H1 (cell line): ENCODE results near the gene CIT. TPM values are rescaled to one million over a fixed set of nuclear protein-coding genes. Genes with fewer than 3 reads are reported as not detected.

Source experiments
- CTCF ChIA-PET: fragments of 300-600 bp; sonication (Branson Sonifier 250); formaldehyde crosslinking; loops from one replicate; lab custom pipeline; 2021; ENCODE audit not compliant: partially characterized antibody; lab: Charles Lee
- POLR2A ChIA-PET: fragments of 300-600 bp; sonication (Branson Sonifier 250); formaldehyde crosslinking; loops from one replicate; lab custom pipeline; 2021; ENCODE audit warnings: inconsistent platforms; ENCODE audit not compliant: partially characterized antibody; lab: Charles Lee
- DNase-seq, 2 experiments: peaks; one replicate each; pipeline versions ENCODE4 v3.0.0 to v3.0.0-alpha.2; 2010 to 2022; ENCODE audit warnings: low spot score in 2 of 2, low read depth in 1 of 2, mixed read lengths in 1 of 2
- FAIRE-seq: peaks from 2 replicates; lab custom pipeline; 2011; peaks lifted over from hg19 to GRCh38; lab: Jason Lieb, UNC
- H2AFZ ChIP-seq: 2 replicates; pipeline ENCODE4 v1.8.1; 2012; ENCODE audit warnings: low read length, inconsistent platforms
- H2AK5ac ChIP-seq: 2 replicates; pipeline ENCODE4 v1.6.1; 2013; ENCODE audit warnings: low read depth, low read length
- H2BK120ac ChIP-seq: replicated peaks from 2 replicates; pipeline ENCODE3; 2013; ENCODE audit warnings: low read depth, low read length, inconsistent platforms
- H2BK12ac ChIP-seq: 2 replicates; pipeline ENCODE4 v1.6.1; 2013; ENCODE audit warnings: low read depth, low read length
- H2BK15ac ChIP-seq: 2 replicates; pipeline ENCODE4 v1.6.1; 2013; ENCODE audit warnings: low read length
- H2BK20ac ChIP-seq: 2 replicates; pipeline ENCODE4 v1.6.1; 2013; ENCODE audit warnings: low read length
- H2BK5ac ChIP-seq: 2 replicates; pipeline ENCODE4 v1.6.1; 2013; ENCODE audit warnings: low read depth, low read length
- H3K14ac ChIP-seq: 2 replicates; pipeline ENCODE4 v1.6.1; 2013; ENCODE audit warnings: inconsistent platforms; ENCODE audit not compliant: insufficient read length
- H3K18ac ChIP-seq: 2 replicates; pipeline ENCODE4 v1.6.1; 2013; ENCODE audit warnings: low read length; ENCODE audit errors: extremely low read depth
- H3K23ac ChIP-seq: 2 replicates; pipeline ENCODE4 v1.6.1; 2013; ENCODE audit warnings: inconsistent platforms; ENCODE audit not compliant: insufficient read length
- H3K23me2 ChIP-seq: 2 replicates; pipeline ENCODE4 v1.6.1; 2013; ENCODE audit warnings: low read depth, low read length
- H3K27ac ChIP-seq: 2 replicates; pipeline ENCODE4 v1.6.1; 2011; ENCODE audit warnings: low read depth, low read length, inconsistent platforms
- H3K27me3 ChIP-seq, 4 experiments: replicated peaks in 1 of 4; 1 replicate in 1 of 4; 2 replicates in 3 of 4; pipeline versions ENCODE4 v1.6.1 to v1.8.1; 2011 to 2013; ENCODE audit warnings: low read length in 3 of 4, mild to moderate bottlenecking in 3 of 4, inconsistent platforms in 2 of 4, mixed read lengths in 2 of 4, moderate library complexity in 1 of 4; ENCODE audit not compliant: control insufficient read depth in 3 of 4, insufficient read depth in 3 of 4; ENCODE audit errors: extremely low read depth in 1 of 4
- H3K36me3 ChIP-seq, 4 experiments: 2 replicates each; pipeline versions ENCODE4 v1.6.1 to v1.8.1; 2011 to 2013; ENCODE audit warnings: mild to moderate bottlenecking in 4 of 4, low read length in 3 of 4, moderate library complexity in 2 of 4, control low read depth in 1 of 4, inconsistent platforms in 1 of 4; ENCODE audit not compliant: insufficient read depth in 4 of 4, control insufficient read depth in 2 of 4
- H3K4ac ChIP-seq: replicated peaks from 2 replicates; pipeline ENCODE3; 2013; ENCODE audit warnings: low read length, low read depth, mixed read lengths, inconsistent platforms; ENCODE audit not compliant: insufficient read length
- H3K4me1 ChIP-seq, 4 experiments: replicated peaks in 1 of 4; 1 replicate in 1 of 4; 2 replicates in 3 of 4; pipeline versions ENCODE4 v1.6.1 to v1.8.1; 2011 to 2013; ENCODE audit warnings: low read length in 3 of 4, inconsistent platforms in 2 of 4, mixed read lengths in 1 of 4; ENCODE audit not compliant: insufficient read depth in 4 of 4, control insufficient read depth in 3 of 4
- H3K4me2 ChIP-seq, 2 experiments: 2 replicates each; pipeline versions ENCODE4 v1.6.1 to v1.8.1; 2011 to 2013; ENCODE audit warnings: low read depth in 2 of 2, low read length in 2 of 2, control low read depth in 1 of 2, inconsistent platforms in 1 of 2, mild to moderate bottlenecking in 1 of 2; ENCODE audit not compliant: insufficient read depth in 1 of 2
- H3K4me3 ChIP-seq, 4 experiments: fragments of 200-600, 300-600 bp in 1 of 4; sonication (generic), shearing (Covaris generic), sonication (Bioruptor Twin) in 1 of 4; 2 replicates each; pipeline versions ENCODE4 v1.5.1 to v1.8.1; 2011 to 2016; ENCODE audit warnings: low read length in 4 of 4, low read depth in 3 of 4, control low read depth in 2 of 4, inconsistent platforms in 2 of 4, mild to moderate bottlenecking in 2 of 4, mixed read lengths in 1 of 4, moderate library complexity in 1 of 4; ENCODE audit not compliant: insufficient read depth in 2 of 4; ENCODE audit errors: extremely low read depth in 1 of 4
- H3K56ac ChIP-seq: replicated peaks from 2 replicates; pipeline ENCODE3; 2013; ENCODE audit warnings: low read depth, mild to moderate bottlenecking, mixed read lengths, low read length, inconsistent platforms; ENCODE audit not compliant: insufficient read length
- H3K79me1 ChIP-seq: 2 replicates; pipeline ENCODE4 v1.6.1; 2013; ENCODE audit warnings: low read depth, low read length, control low read depth
- H3K79me2 ChIP-seq, 2 experiments: 2 replicates each; pipeline versions ENCODE4 v1.6.1 to v1.8.1; 2012 to 2013; ENCODE audit warnings: low read length in 2 of 2, mild to moderate bottlenecking in 2 of 2, inconsistent platforms in 1 of 2; ENCODE audit not compliant: insufficient read depth in 2 of 2, control insufficient read depth in 1 of 2
- H3K9ac ChIP-seq, 4 experiments: replicated peaks in 1 of 4; 1 replicate in 1 of 4; 2 replicates in 3 of 4; pipeline versions ENCODE4 v1.6.1 to v1.8.1; 2011 to 2013; ENCODE audit warnings: low read depth in 3 of 4, low read length in 3 of 4, control low read depth in 2 of 4, mild to moderate bottlenecking in 2 of 4, moderate library complexity in 2 of 4, inconsistent platforms in 1 of 4; ENCODE audit errors: extremely low read depth in 1 of 4
- H3K9me3 ChIP-seq, 2 experiments: 2 replicates each; pipeline versions ENCODE4 v1.6.1 to v1.8.1; 2012 to 2013; ENCODE audit warnings: mild to moderate bottlenecking in 2 of 2, moderate library complexity in 2 of 2, control low read depth in 1 of 2, inconsistent platforms in 1 of 2, low read depth in 1 of 2, low read length in 1 of 2, mixed read lengths in 1 of 2; ENCODE audit not compliant: insufficient read depth in 2 of 2
- H4K20me1 ChIP-seq, 2 experiments: replicated peaks in 1 of 2; 2 replicates each; pipeline versions ENCODE3 to v1.8.1; 2011 to 2013; ENCODE audit warnings: inconsistent platforms in 2 of 2, low read length in 2 of 2, mild to moderate bottlenecking in 1 of 2; ENCODE audit not compliant: insufficient read depth in 2 of 2, control insufficient read depth in 1 of 2
- H4K5ac ChIP-seq: 2 replicates; pipeline ENCODE4 v1.6.1; 2013; ENCODE audit warnings: low read length, low read depth, mixed read lengths, inconsistent platforms; ENCODE audit not compliant: insufficient read length
- H4K8ac ChIP-seq: 2 replicates; pipeline ENCODE4 v1.8.0; 2013; ENCODE audit warnings: mild to moderate bottlenecking, moderate library complexity, low read length, inconsistent platforms; ENCODE audit not compliant: insufficient read depth; ENCODE audit errors: extremely low read depth
- H4K91ac ChIP-seq: replicated peaks from 2 replicates; pipeline ENCODE3; 2013; ENCODE audit warnings: low read length, mixed read lengths, inconsistent platforms; ENCODE audit not compliant: insufficient read length
- ATF3 ChIP-seq: IDR thresholded peaks from 2 replicates; pipeline ENCODE4 v1.6.1; 2011; ENCODE audit warnings: low read depth, mild to moderate bottlenecking, low read length; ENCODE audit not compliant: insufficient read depth
- KDM1A ChIP-seq: fragments of 200-600, 300-600 bp; sonication (generic); IDR thresholded peaks from 2 replicates; pipeline ENCODE4 v1.7.1; 2016; ENCODE audit warnings: mild to moderate bottlenecking, low read length, borderline replicate concordance
- MAFK ChIP-seq: IDR thresholded peaks from 2 replicates; pipeline ENCODE4 v1.6.1; 2012; ENCODE audit warnings: low read depth, mild to moderate bottlenecking, improper control_type of control experiment, low read length
- RAD21 ChIP-seq, 2 experiments: IDR thresholded peaks in 1 of 2; conservative IDR thresholded peaks in 1 of 2; 2 replicates each; pipeline ENCODE4 v1.6.1; 2011; ENCODE audit warnings: low read depth in 2 of 2, low read length in 2 of 2, improper control_type of control experiment in 1 of 2, inconsistent platforms in 1 of 2, mild to moderate bottlenecking in 1 of 2, moderate library complexity in 1 of 2
- RFX5 ChIP-seq: IDR thresholded peaks from 2 replicates; pipeline ENCODE4 v1.6.1; 2011; ENCODE audit warnings: low read depth, low read length, improper control_type of control experiment, borderline replicate concordance
- RNF2 ChIP-seq: fragments of 200-900, 300-1000 bp; sonication (generic); IDR thresholded peaks from 2 replicates; pipeline ENCODE4 v1.7.1; 2016; ENCODE audit warnings: borderline replicate concordance, low read depth, mild to moderate bottlenecking, antibody characterized with exemption, low read length; ENCODE audit not compliant: poor library complexity, severe bottlenecking; ENCODE audit errors: missing control alignments
- SAP30 ChIP-seq: fragments of 300-600 bp; sonication (generic); IDR thresholded peaks from 2 replicates; pipeline ENCODE4 v1.7.1; 2012; ENCODE audit warnings: low read length, moderate library complexity, mild to moderate bottlenecking, inconsistent platforms; ENCODE audit not compliant: insufficient read depth, insufficient replicate concordance
- SP2 ChIP-seq: IDR thresholded peaks from 2 replicates; pipeline ENCODE4 v1.6.1; 2012; ENCODE audit warnings: mild to moderate bottlenecking, low read length, inconsistent platforms
- SRF ChIP-seq: IDR thresholded peaks from 2 replicates; pipeline ENCODE4 v1.6.1; 2011; ENCODE audit warnings: mild to moderate bottlenecking, low read depth, low read length, moderate library complexity
- TAF1 ChIP-seq: IDR thresholded peaks from 2 replicates; pipeline ENCODE4 v1.6.1; 2011; ENCODE audit warnings: mild to moderate bottlenecking, low read depth, low read length
- WGBS, 2 experiments: shearing (Covaris generic) in 1 of 2; methylation state at CpG; one replicate each; pipeline versions ENCODE4 v1.1.6 to v1.1.7; 2013 to 2015; ENCODE audit warnings: low lambda C conversion rate in 2 of 2, mixed read lengths in 2 of 2, inconsistent platforms in 1 of 2, low coverage in 1 of 2, missing lambda C conversion rate in 1 of 2; ENCODE audit not compliant: insufficient replicate concordance in 2 of 2, insufficient coverage in 1 of 2, insufficient read length in 1 of 2; ENCODE audit errors: extremely low coverage in 1 of 2, missing lambda C conversion rate in 1 of 2; 5-methylcytosine and 5-hydroxymethylcytosine counted together
- polyA plus RNA-seq, 7 experiments: library from polyadenylated mRNA; depleted of rRNA in 3 of 7; stranded (reverse) in 5 of 7; unstranded in 2 of 7; fragments of >200 nt in 5 of 7; fragments of 200-250 nt in 2 of 7; gene quantifications; 1 replicate in 5 of 7; 2 replicates in 1 of 7; 4 replicates in 1 of 7; pipeline versions ENCODE4 v1.2.1 to v1.2.3, GENCODE V29; 2011 to 2013; ENCODE audit warnings: missing spikeins in 2 of 7, mixed read lengths in 2 of 7
- total RNA-seq: library from RNA; stranded (reverse); fragmentation: NEBNext Ultra II Directional; extraction: Animal tissue kit (Norgen Biotek cat#: 25700); gene quantifications from 2 replicates; pipeline ENCODE4 v1.2.1, GENCODE V29; 2021

CIT gene
- total and polyA plus RNA-seq, 2 of the 8 experiments (the other 6 are each of a cell fraction or from before 2014, with no cell fraction given): 17.1 to 60.9 TPM

GRCh38 chr12:119693511-119693910 lies 183.6 kb downstream of the CIT start:
- no peaks in the 10 kb centered on the region for H3K27me3 ChIP-seq
- H3K36me3 ChIP-seq: peaks cover 2 to 21% (median 15%) of the 10 kb centered on the region in 4 experiments; a peak in 6 of 8 replicates
- no peak overlapping the region for H3K23ac ChIP-seq
- H2BK5ac ChIP-seq: no peak overlapping the region
- H3K4ac ChIP-seq: no peak overlapping the region
- no peak overlapping the region for H3K9ac ChIP-seq
- H4K8ac ChIP-seq: no peak overlapping the region
- H2BK120ac ChIP-seq: no peak overlapping the region
- ChIA-PET POLR2A (no interaction called here), CTCF (no interaction called here)
- 92% methylated on average over 1 of the region's 1 CpG; no CpG with 5 or more reads in 1 of the 2 experiments for WGBS, 2 experiments
- no peaks in the 10 kb centered on the region; a peak in 1 of 7 replicates for H3K4me1 ChIP-seq
- H2BK15ac ChIP-seq: no peak overlapping the region
- H3K18ac ChIP-seq: no peak overlapping the region
- no peaks in the 10 kb centered on the region for H3K23me2 ChIP-seq
- no peak overlapping the region for H2BK20ac ChIP-seq
- no peak overlapping the region for H4K5ac ChIP-seq
- H2AFZ ChIP-seq: no peak overlapping the region
- TF ChIP-seq RAD21 (IDR thresholded peaks at IDR 0.05 in 1 of 2, conservative IDR thresholded peaks at IDR 0.05 in 1 of 2; ENCODE audit: low read depth in 2 of 2, low read length in 2 of 2): no peak
- TF ChIP-seq RNF2: no peak
- no peak for TF ChIP-seq KDM1A
- TF ChIP-seq TAF1: no peak
- no peak for TF ChIP-seq ATF3
- TF ChIP-seq SAP30: no peak
- no peak for TF ChIP-seq RFX5
- TF ChIP-seq SRF: no peak
- TF ChIP-seq MAFK: no peak
- TF ChIP-seq SP2: no peak
- H2AK5ac ChIP-seq: no peak overlapping the region
- no peak overlapping the region for H3K14ac ChIP-seq
- H3K79me2 ChIP-seq: no peaks in the 10 kb centered on the region
- H3K79me1 ChIP-seq: no peaks in the 10 kb centered on the region
- DNase-seq (no peak), FAIRE-seq (no peak)
- peaks cover 2% of the 10 kb centered on the region in 2 experiments for H4K20me1 ChIP-seq
- H3K56ac ChIP-seq: no peak overlapping the region
- no peak overlapping the region for H2BK12ac ChIP-seq
- H4K91ac ChIP-seq: no peak overlapping the region
- H3K27ac ChIP-seq: no peak overlapping the region
- no peak overlapping the region for H3K4me3 ChIP-seq
- H3K9me3 ChIP-seq: no peaks in the 10 kb centered on the region; a peak in 1 of 4 replicates
- H3K4me2 ChIP-seq: no peak overlapping the region
